Measurements from ENCODE around the gene HSPB7. TPM values are rescaled to one million over a fixed set of nuclear protein-coding genes. Genes with fewer than 3 reads are reported as not detected.

The HSPB7 gene
- total and polyA plus RNA-seq, 2 experiments from 2014 or later = 0.13 TPM; not detected in 1

DNA sequence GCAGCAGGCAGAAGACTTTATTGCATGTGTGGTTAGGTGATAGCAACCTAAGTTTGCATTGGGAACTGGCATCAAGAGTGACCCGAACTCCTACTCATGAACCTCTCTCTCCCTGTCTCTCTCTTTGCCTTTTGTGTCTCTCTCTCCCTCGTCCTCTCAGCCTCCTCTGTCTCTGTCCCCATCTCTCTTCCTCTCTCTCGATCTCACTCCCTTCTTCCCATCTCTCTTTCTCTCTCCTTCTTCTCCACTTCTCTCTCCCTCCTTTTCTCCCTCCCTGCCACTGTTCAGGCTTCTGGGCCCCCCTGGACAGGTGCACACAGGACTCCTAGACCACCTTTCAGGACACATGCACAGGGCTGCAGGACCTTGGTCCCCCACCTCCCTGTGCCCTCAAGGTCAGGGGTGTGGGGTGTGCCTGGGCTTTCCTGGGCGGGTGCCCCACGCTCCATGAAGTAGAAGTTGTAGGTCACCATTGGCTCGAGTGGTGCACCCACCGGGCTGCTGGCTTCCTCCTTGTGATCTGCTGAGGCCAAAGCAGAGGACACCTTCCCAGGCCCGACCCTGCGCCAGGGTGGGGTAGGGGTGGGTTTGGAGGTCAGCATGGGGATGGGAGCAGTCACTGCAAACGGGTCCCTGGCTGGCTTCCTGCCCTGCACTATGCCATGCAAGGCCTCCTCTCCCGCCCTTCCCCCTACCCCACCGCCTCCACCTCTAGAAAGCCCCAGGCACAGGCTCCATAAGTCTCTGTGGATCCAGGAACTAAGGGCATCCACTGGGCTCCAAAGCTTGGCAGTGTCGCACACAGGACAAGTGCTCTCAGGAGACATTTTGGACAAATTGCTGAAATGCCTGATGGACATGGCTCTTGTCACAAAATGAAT is 28.7 kb downstream of the HSPB7 start (continued):
- TF ChIP-seq, protein P1, sequence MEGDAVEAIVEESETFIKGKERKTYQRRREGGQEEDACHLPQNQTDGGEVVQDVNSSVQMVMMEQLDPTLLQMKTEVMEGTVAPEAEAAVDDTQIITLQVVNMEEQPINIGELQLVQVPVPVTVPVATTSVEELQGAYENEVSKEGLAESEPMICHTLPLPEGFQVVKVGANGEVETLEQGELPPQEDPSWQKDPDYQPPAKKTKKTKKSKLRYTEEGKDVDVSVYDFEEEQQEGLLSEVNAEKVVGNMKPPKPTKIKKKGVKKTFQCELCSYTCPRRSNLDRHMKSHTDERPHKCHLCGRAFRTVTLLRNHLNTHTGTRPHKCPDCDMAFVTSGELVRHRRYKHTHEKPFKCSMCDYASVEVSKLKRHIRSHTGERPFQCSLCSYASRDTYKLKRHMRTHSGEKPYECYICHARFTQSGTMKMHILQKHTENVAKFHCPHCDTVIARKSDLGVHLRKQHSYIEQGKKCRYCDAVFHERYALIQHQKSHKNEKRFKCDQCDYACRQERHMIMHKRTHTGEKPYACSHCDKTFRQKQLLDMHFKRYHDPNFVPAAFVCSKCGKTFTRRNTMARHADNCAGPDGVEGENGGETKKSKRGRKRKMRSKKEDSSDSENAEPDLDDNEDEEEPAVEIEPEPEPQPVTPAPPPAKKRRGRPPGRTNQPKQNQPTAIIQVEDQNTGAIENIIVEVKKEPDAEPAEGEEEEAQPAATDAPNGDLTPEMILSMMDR (conservative IDR thresholded peaks at IDR 0.05; ENCODE audit: low read depth in 2 of 2) = no peak
- no peak for TF ChIP-seq ZNF331 (CRISPR knock-in tag; IDR thresholded peaks at IDR 0.05; ENCODE audit: low read depth)

DNA sequence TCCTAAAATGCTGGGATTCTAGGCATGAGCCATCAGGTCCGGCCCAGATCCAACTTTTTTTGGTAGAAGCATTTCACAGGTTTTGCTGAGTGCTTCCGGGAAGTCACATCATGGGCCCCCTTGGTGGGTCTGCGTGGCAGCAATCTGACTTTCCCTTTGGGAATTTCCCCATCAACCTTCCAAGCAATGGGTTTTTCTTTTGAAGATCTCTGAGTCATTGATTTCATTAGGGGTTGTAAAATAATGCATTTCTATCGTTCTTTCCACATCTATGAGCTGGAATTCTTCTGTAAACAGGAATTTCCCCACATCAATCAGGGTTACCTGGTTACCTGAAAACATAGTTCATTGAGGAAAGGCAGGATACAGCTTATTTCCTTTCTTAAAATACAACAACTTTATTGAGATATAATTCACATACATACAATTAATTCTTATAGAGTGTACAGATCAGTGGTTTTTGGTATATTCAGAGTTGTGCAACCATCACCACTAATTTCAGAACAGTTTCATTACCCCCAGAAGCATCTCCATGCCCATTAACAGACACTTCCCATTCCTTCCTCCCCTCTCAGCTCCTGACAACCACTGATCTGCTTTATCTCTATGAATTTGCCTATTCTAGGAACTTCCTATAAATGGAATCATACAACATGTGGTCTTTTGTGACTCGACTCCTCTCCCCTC is 32.1 kb downstream of the HSPB7 start:
- ATAC-seq = no peak

DNA sequence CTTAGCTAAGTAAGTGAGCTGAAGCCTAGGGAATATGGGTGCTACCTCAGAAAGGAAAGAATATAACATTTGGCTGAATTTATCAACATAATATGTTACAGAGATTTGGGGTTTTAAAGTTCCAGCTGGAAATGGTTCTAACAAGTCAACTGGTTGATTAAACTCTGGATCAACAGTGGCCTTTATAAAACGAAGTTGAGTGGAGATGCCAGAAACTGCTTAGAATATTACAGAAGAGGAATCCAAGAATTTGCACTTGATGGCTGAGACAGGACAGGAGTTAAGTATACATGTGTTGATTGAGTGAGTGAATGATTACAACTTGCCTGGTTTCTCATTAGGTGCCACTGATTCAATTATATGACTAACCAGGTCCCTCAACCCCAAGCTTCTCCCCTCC is 34.6 kb downstream of the HSPB7 start:
- no peak overlapping the region for H3K27ac ChIP-seq (ENCODE audit: low read depth)
- no peak for DNase-seq (ENCODE audit: low spot score)
- H3K79me2 ChIP-seq (replicated peaks; ENCODE audit: insufficient read depth) = no peaks in the 10 kb centered on the region
- no peak for TF ChIP-seq POLR2AphosphoS5 (IDR thresholded peaks at IDR 0.05; ENCODE audit: low read depth)
- TF ChIP-seq, protein P2, sequence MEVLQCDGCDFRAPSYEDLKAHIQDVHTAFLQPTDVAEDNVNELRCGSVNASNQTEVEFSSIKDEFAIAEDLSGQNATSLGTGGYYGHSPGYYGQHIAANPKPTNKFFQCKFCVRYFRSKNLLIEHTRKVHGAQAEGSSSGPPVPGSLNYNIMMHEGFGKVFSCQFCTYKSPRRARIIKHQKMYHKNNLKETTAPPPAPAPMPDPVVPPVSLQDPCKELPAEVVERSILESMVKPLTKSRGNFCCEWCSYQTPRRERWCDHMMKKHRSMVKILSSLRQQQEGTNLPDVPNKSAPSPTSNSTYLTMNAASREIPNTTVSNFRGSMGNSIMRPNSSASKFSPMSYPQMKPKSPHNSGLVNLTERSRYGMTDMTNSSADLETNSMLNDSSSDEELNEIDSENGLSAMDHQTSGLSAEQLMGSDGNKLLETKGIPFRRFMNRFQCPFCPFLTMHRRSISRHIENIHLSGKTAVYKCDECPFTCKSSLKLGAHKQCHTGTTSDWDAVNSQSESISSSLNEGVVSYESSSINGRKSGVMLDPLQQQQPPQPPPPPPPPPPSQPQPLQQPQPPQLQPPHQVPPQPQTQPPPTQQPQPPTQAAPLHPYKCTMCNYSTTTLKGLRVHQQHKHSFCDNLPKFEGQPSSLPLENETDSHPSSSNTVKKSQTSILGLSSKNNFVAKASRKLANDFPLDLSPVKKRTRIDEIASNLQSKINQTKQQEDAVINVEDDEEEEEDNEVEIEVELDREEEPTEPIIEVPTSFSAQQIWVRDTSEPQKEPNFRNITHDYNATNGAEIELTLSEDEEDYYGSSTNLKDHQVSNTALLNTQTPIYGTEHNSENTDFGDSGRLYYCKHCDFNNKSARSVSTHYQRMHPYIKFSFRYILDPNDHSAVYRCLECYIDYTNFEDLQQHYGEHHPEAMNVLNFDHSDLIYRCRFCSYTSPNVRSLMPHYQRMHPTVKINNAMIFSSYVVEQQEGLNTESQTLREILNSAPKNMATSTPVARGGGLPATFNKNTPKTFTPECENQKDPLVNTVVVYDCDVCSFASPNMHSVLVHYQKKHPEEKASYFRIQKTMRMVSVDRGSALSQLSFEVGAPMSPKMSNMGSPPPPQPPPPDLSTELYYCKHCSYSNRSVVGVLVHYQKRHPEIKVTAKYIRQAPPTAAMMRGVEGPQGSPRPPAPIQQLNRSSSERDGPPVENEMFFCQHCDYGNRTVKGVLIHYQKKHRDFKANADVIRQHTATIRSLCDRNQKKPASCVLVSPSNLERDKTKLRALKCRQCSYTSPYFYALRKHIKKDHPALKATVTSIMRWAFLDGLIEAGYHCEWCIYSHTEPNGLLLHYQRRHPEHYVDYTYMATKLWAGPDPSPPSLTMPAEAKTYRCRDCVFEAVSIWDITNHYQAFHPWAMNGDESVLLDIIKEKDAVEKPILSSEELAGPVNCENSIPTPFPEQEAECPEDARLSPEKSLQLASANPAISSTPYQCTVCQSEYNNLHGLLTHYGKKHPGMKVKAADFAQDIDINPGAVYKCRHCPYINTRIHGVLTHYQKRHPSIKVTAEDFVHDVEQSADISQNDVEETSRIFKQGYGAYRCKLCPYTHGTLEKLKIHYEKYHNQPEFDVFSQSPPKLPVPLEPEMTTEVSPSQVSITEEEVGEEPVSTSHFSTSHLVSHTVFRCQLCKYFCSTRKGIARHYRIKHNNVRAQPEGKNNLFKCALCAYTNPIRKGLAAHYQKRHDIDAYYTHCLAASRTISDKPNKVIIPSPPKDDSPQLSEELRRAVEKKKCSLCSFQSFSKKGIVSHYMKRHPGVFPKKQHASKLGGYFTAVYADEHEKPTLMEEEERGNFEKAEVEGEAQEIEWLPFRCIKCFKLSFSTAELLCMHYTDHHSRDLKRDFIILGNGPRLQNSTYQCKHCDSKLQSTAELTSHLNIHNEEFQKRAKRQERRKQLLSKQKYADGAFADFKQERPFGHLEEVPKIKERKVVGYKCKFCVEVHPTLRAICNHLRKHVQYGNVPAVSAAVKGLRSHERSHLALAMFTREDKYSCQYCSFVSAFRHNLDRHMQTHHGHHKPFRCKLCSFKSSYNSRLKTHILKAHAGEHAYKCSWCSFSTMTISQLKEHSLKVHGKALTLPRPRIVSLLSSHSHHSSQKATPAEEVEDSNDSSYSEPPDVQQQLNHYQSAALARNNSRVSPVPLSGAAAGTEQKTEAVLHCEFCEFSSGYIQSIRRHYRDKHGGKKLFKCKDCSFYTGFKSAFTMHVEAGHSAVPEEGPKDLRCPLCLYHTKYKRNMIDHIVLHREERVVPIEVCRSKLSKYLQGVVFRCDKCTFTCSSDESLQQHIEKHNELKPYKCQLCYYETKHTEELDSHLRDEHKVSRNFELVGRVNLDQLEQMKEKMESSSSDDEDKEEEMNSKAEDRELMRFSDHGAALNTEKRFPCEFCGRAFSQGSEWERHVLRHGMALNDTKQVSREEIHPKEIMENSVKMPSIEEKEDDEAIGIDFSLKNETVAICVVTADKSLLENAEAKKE (CRISPR knock-in tag; IDR thresholded peaks at IDR 0.05) = no peak
- TF ChIP-seq NANOG (IDR thresholded peaks at IDR 0.05; ENCODE audit: borderline replicate concordance) = no peak
- TF ChIP-seq ZNF114 (CRISPR knock-in tag; IDR thresholded peaks at IDR 0.05) = no peak
- TF ChIP-seq ETS1 (IDR thresholded peaks at IDR 0.05) = no peak
- no peak for TF ChIP-seq CREB1 (CRISPR knock-in tag; IDR thresholded peaks at IDR 0.05; ENCODE audit: low read depth)
- Mint-ChIP-seq H3K27ac (no peak overlapping the region), H3K9me3 (peaks cover 9% of the 10 kb centered on the region), H3K27me3 (ENCODE audit: insufficient read depth, low read depth, poor library complexity) (no peaks in the 10 kb centered on the region), H3K4me1 (no peaks in the 10 kb centered on the region), H3K36me3 (ENCODE audit: low read depth) (no peaks in the 10 kb centered on the region), H3K4me3 (no peak overlapping the region)
- no peaks in the 10 kb centered on the region for H4K20me1 ChIP-seq (replicated peaks; ENCODE audit: insufficient read depth)
- no peaks in the 10 kb centered on the region for H3K27me3 ChIP-seq (ENCODE audit: insufficient read depth)
- no peak for ATAC-seq
- no peaks in the 10 kb centered on the region for H3F3A ChIP-seq (replicated peaks; ENCODE audit: low read depth)
- H3K9me2 ChIP-seq (ENCODE audit: insufficient read depth) = no peaks in the 10 kb centered on the region
- no peak overlapping the region for H3K4me2 ChIP-seq
- no peak overlapping the region for H2AFZ ChIP-seq
- no peaks in the 10 kb centered on the region for H3K36me3 ChIP-seq (ENCODE audit: insufficient read depth)
- H3K4me1 ChIP-seq (ENCODE audit: insufficient read depth) = no peaks in the 10 kb centered on the region
- no peak overlapping the region for H3K4me3 ChIP-seq

More for the DNA sequence above, 32.1 kb downstream of the HSPB7 start:
- Mint-ChIP-seq H3K4me1 (no peaks in the 10 kb centered on the region), H3K4me3 (no peak overlapping the region), H3K27ac (no peak overlapping the region), H3K27me3 (ENCODE audit: insufficient read depth, low read depth, poor library complexity) (no peaks in the 10 kb centered on the region), H3K9me3 (peaks cover 9% of the 10 kb centered on the region), H3K36me3 (ENCODE audit: low read depth) (no peaks in the 10 kb centered on the region)
- Histone ChIP-seq H3K27me3 (ENCODE audit: insufficient read depth) (no peaks in the 10 kb centered on the region), H4K20me1 (replicated peaks; ENCODE audit: insufficient read depth) (no peaks in the 10 kb centered on the region), H3K4me2 (no peak overlapping the region), H3K27ac (ENCODE audit: low read depth) (no peak overlapping the region), H2AFZ (no peak overlapping the region), H3K4me3 (no peak overlapping the region), H3K79me2 (replicated peaks; ENCODE audit: insufficient read depth) (no peaks in the 10 kb centered on the region), H3F3A (replicated peaks; ENCODE audit: low read depth) (no peaks in the 10 kb centered on the region), H3K36me3 (ENCODE audit: insufficient read depth) (no peaks in the 10 kb centered on the region), H3K4me1 (ENCODE audit: insufficient read depth) (no peaks in the 10 kb centered on the region), H3K9me2 (ENCODE audit: insufficient read depth) (no peaks in the 10 kb centered on the region)
- DNase-seq (ENCODE audit: low spot score) = no peak
- TF ChIP-seq EZH2phosphoT487 (IDR thresholded peaks at IDR 0.05; ENCODE audit: unreplicated experiment) (no peak), NANOG (IDR thresholded peaks at IDR 0.05; ENCODE audit: borderline replicate concordance) (no peak), EZH2 (IDR thresholded peaks at IDR 0.05; ENCODE audit: low read depth, unreplicated experiment) (no peak)
